GM10266 (cell line): ENCODE measurements around the gene RET.
"Not testable (repeated sequence)": the region's sequence is repeated elsewhere in the genome, so short reads cannot be mapped to it uniquely, and the experiment has no call there.

ENCODE experiments used
- DNase-seq: peaks from one replicate; pipeline ENCODE4 v3.0.0; 2012; ENCODE audit errors: extremely low spot score
- TF ChIP-seq, protein P1 (sequence below): IDR thresholded peaks from 2 replicates; pipeline ENCODE4 v1.5.1; 2012; ENCODE audit warnings: mild to moderate bottlenecking, low read depth; ENCODE audit not compliant: control insufficient read depth, insufficient read depth; ENCODE audit errors: missing control alignments

RET gene

GRCh38 chr10:43090188-43090587, 13.3 kb downstream of the RET start:
- TF ChIP-seq, protein P1, sequence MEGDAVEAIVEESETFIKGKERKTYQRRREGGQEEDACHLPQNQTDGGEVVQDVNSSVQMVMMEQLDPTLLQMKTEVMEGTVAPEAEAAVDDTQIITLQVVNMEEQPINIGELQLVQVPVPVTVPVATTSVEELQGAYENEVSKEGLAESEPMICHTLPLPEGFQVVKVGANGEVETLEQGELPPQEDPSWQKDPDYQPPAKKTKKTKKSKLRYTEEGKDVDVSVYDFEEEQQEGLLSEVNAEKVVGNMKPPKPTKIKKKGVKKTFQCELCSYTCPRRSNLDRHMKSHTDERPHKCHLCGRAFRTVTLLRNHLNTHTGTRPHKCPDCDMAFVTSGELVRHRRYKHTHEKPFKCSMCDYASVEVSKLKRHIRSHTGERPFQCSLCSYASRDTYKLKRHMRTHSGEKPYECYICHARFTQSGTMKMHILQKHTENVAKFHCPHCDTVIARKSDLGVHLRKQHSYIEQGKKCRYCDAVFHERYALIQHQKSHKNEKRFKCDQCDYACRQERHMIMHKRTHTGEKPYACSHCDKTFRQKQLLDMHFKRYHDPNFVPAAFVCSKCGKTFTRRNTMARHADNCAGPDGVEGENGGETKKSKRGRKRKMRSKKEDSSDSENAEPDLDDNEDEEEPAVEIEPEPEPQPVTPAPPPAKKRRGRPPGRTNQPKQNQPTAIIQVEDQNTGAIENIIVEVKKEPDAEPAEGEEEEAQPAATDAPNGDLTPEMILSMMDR, result no peak
- DNase-seq, result no peak

DNA sequence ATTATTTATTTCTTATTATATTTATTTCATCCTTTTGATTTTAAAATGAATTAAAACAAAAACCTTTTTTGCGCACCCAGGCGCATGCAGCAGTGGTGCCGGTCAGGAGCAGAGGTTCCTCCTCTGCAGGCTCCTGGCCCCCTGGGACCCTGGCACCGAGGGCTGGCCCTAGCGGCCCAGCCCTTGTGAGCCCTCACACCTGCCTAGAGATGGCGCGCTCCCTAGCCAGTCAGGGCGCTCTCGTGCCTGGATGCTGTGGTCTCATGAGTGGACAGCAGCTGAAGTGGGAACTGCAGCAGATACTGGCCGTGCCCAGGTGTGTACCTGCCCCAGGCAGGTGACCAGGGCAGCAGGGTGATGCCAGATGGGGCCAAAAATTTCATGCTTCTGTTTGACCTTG, 13.8 kb downstream of the RET start:
- no peak for DNase-seq
- TF ChIP-seq, protein P1, result no peak

DNA sequence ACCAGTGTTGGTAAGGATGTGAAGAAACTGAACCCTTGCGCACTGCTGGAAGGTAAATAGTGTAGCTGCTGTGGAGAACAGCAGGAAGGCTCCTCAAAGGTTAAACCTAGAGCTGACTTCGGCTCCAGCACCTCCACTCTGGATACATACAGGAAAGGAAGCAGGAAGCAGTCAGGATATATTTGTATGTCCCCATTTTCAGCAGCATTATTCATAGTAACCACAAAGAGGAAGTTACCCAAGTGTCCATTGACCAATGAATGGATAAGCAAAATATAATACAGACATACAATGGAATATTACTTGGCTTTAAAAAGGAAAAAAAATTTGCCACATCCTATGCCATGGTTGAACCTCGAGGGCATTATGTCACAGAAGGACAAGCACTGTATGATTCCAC, 15.0 kb downstream of the RET start:
- TF ChIP-seq, protein P1, result no peak
- DNase-seq, result no peak

- TF ChIP-seq, protein P1, result no peak
- no peak for DNase-seq
Measured at GRCh38 chr10:43093423-43094076, 16.7 kb downstream of the RET start.

DNA sequence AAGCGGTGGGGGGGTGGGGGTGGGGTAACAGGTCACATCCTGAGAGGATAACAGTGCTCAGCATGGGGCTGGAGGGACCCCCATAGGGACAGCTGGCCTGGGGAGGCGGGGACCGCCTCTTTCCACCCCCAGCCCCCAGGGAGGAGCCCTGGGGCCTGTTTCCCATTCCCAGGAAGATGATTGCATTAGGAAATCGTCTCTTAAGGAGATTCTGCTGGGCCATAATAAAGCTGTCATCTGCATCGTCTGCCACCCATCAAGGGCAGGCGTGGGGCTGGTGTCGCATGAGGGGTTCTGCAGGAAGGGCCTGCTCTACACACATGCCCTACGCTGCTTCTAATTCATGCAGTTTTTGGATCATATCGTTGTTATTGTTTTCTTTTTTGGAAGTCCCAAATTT, 17.2 kb downstream of the RET start:
- TF ChIP-seq, protein P1, result no peak
- DNase-seq, result no peak

- DNase-seq, result not testable (repeated sequence)
Measured at GRCh38 chr10:43099339-43099738, 22.5 kb downstream of the RET start.

GRCh38 chr10:43099928-43100327, 23.1 kb downstream of the RET start:
- DNase-seq, result no peak
- TF ChIP-seq, protein P1, result no peak

DNA sequence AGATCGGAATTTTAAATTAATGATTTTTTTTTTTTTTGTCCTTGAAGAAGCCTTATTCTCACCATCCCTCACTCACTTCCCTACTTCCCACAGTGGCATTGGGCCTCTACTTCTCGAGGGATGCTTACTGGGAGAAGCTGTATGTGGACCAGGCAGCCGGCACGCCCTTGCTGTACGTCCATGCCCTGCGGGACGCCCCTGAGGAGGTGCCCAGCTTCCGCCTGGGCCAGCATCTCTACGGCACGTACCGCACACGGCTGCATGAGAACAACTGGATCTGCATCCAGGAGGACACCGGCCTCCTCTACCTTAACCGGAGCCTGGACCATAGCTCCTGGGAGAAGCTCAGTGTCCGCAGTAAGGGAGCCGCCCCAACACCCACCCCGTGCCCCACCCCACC, 23.5 kb downstream of the RET start:
- TF ChIP-seq, protein P1, result no peak
- no peak for DNase-seq
